IPS DF 4.7 (cell line): ENCODE measurements around the gene TLL1.

Source experiments
- DNase-seq: peaks from one replicate; pipeline ENCODE4 v3.0.0-alpha.2; 2013; ENCODE audit warnings: low spot score; ENCODE audit errors: extremely low read depth

TLL1 gene

GRCh38 chr4:166146806-166147540, 273.9 kb downstream of the TLL1 start:
- no peak for DNase-seq
